Pancreas (tissue), 10 donors: ENCODE results near the gene LGR6. TPM values are rescaled to one million over a fixed set of nuclear protein-coding genes. Genes with fewer than 3 reads are reported as not detected.

ENCODE experiments used
- ATAC-seq, 4 donors: fragments of 200-7000 bp; cut with Tn5 transposase; one replicate each; pipeline versions ENCODE4 v1.8.0 to v1.9.1; 2020; ENCODE audit warnings: mild to moderate bottlenecking in 4 of 4, moderate library complexity in 4 of 4
- DNase-seq, 6 donors: peaks; one replicate each; pipeline ENCODE4 v3.0.0-alpha.2; 2020
- FAIRE-seq: peaks from 2 replicates; lab custom pipeline; 2012; peaks lifted over from hg19 to GRCh38; lab: Jason Lieb, UNC
- H3K27ac ChIP-seq, 4 donors: fragments of 200-600 bp; sonication (generic); 1 replicate in 3 of 4; 2 replicates in 1 of 4; pipeline versions ENCODE4 v1.5.0 to v1.8.0; 2020
- H3K27me3 ChIP-seq, 4 donors: fragments of 200-600 bp; one replicate each; pipeline ENCODE4 v1.8.0; 2021
- H3K36me3 ChIP-seq, 3 donors: fragments of 200-600 bp; sonication (generic) in 1 of 3; one replicate each; pipeline versions ENCODE4 v1.5.0 to v1.8.0; 2020 to 2021
- H3K4me1 ChIP-seq, 3 donors: fragments of 200-600 bp; one replicate each; pipeline ENCODE4 v1.8.0; 2021
- H3K4me3 ChIP-seq, 4 donors: fragments of 200-600 bp; sonication (generic) in 2 of 4; one replicate each; pipeline versions ENCODE4 v1.5.0 to v1.8.0; 2020 to 2021
- H3K9me3 ChIP-seq, 4 donors: fragments of 200-600 bp; one replicate each; pipeline ENCODE4 v1.8.0; 2021
- CTCF ChIP-seq, 4 donors: fragments of 200-600 bp; sonication (generic) in 3 of 4; IDR thresholded peaks; one replicate each; pipeline versions ENCODE4 v1.5.0 to v1.8.0; 2021; ENCODE audit warnings: antibody characterized with exemption in 4 of 4
- WGBS, 2 donors: extraction: QIAGEN DNeasy Blood & Tissue Kit; methylation state at CpG; one replicate each; pipeline ENCODE4 v1.1.7; 2013; 5-methylcytosine and 5-hydroxymethylcytosine counted together
- intact Hi-C, 3 donors: fragments of 100-400 bp; cut with DNase I; formaldehyde crosslinking; loops; one replicate each; pipeline versions ENCODE4 v1.11.1 to v1.14.2; 2022
- polyA plus RNA-seq, 2 donors: library from polyadenylated mRNA; stranded (reverse); fragments of 200-250 nt; gene quantifications; one replicate each; pipeline ENCODE4 v1.2.3, GENCODE V29; 2013
- total RNA-seq, 6 donors: library from RNA; stranded (reverse); fragmentation: NEBNext Ultra II Directional in 4 of 6; extraction: Animal tissue kit (Norgen Biotek cat#: 25700) in 4 of 6; gene quantifications; one replicate each; pipeline versions ENCODE4 v1.2.1 to v1.2.4, GENCODE V29; 2021 to 2023
- donor health status: healthy with polysubstance abuse.
- donor health status: DM: no; HTN: no; CAD: no; lungs with moderate emphysema.
- donor health status: DM: no; HTN: no; CAD: no.
- donor health status: control.
- donor health status: control.
- donor health status: Bipolar disorder and iron deficiency.
- donor health status: DM: yes; HTN: yes; CAD: no.
- donor health status: DM: no; HTN: no; CAD: no.
- donor health status: DM: no; HTN: no; CAD: no.
- donor health status: DM: yes; HTN: yes; CAD: no.

The LGR6 gene
- total and polyA plus RNA-seq, 8 donors: 0.06 to 0.47 (median 0.15) TPM; not detected in 3

GRCh38 chr1:202208351-202208857, 14.8 kb downstream of the LGR6 start:
- H3K27me3 ChIP-seq: no peaks in the 10 kb centered on the region
- H3K36me3 ChIP-seq: no peaks in the 10 kb centered on the region
- DNase-seq (no peak), FAIRE-seq (no peak), ATAC-seq (no peak)
- intact Hi-C loops: no loop called here
- no peak for TF ChIP-seq CTCF (IDR thresholded peaks at IDR 0.05)
- 61 to 69% methylated on average over 8 to 11 of the region's 11 CpGs for WGBS, 2 donors
- no peaks in the 10 kb centered on the region for H3K4me1 ChIP-seq
- no peaks in the 10 kb centered on the region for H3K9me3 ChIP-seq
- H3K4me3 ChIP-seq: no peak overlapping the region
- no peak overlapping the region for H3K27ac ChIP-seq

GRCh38 chr1:202210385-202210784, 16.8 kb downstream of the LGR6 start:
- Histone ChIP-seq H3K27me3 (no peaks in the 10 kb centered on the region), H3K4me3 (no peak overlapping the region), H3K36me3 (no peaks in the 10 kb centered on the region), H3K27ac (no peak overlapping the region), H3K9me3 (no peaks in the 10 kb centered on the region), H3K4me1 (no peaks in the 10 kb centered on the region)
- 23 to 29% methylated on average over 6 of the region's 6 CpGs for WGBS, 2 donors
- TF ChIP-seq CTCF (IDR thresholded peaks at IDR 0.05): no peak
- intact Hi-C loops: no loop called here
- FAIRE-seq (no peak), DNase-seq (no peak), ATAC-seq (peak in 1 of 4 donors; percentile 35)

- no peak overlapping the region for H3K4me3 ChIP-seq
- no peaks in the 10 kb centered on the region for H3K36me3 ChIP-seq
- intact Hi-C loops: no loop called here
- FAIRE-seq (no peak), DNase-seq (no peak), ATAC-seq (no peak)
- TF ChIP-seq CTCF (IDR thresholded peaks at IDR 0.05): no peak
- 94 to 97% methylated on average over 1 of the region's 1 CpG for WGBS, 2 donors
- no peaks in the 10 kb centered on the region for H3K4me1 ChIP-seq
- H3K27me3 ChIP-seq: no peaks in the 10 kb centered on the region
- H3K9me3 ChIP-seq: no peaks in the 10 kb centered on the region
- no peak overlapping the region for H3K27ac ChIP-seq
Measured at GRCh38 chr1:202210969-202211368, 17.4 kb downstream of the LGR6 start.

- intact Hi-C loops: no loop called here
- no peak for ATAC-seq
- no peak overlapping the region for H3K27ac ChIP-seq
- no peaks in the 10 kb centered on the region for H3K9me3 ChIP-seq
- no peak overlapping the region for H3K4me3 ChIP-seq
- no peaks in the 10 kb centered on the region for H3K27me3 ChIP-seq
- DNase-seq: no peak
- no peak for FAIRE-seq
- no peak for TF ChIP-seq CTCF (IDR thresholded peaks at IDR 0.05)
- 68 to 71% methylated on average over 1 of the region's 1 CpG for WGBS, 2 donors
- H3K4me1 ChIP-seq: no peaks in the 10 kb centered on the region
- no peaks in the 10 kb centered on the region for H3K36me3 ChIP-seq
Measured at GRCh38 chr1:202212787-202213186, 19.2 kb downstream of the LGR6 start.

- FAIRE-seq (no peak), ATAC-seq (peak in 2 of 4 donors; percentile 23 to 30), DNase-seq (no peak)
- intact Hi-C loops: no loop called here
- WGBS, 2 donors: 25 to 40% methylated on average over 8 of the region's 8 CpGs
- no peaks in the 10 kb centered on the region for H3K9me3 ChIP-seq
- no peaks in the 10 kb centered on the region for H3K27me3 ChIP-seq
- H3K27ac ChIP-seq: no peak overlapping the region
- H3K36me3 ChIP-seq: no peaks in the 10 kb centered on the region
- H3K4me3 ChIP-seq: peak overlapping the region in 2 of 4 donors; percentile 14 to 41
- H3K4me1 ChIP-seq: no peaks in the 10 kb centered on the region
- no peak for TF ChIP-seq CTCF (IDR thresholded peaks at IDR 0.05)
Measured at GRCh38 chr1:202213361-202214088, 19.9 kb downstream of the LGR6 start.
